Glutamatergic neuron (in vitro differentiated cells): ENCODE measurements around the gene STYK1. TPM values are rescaled to one million over a fixed set of nuclear protein-coding genes. Genes with fewer than 3 reads are reported as not detected.

Experiments used
- DNase-seq: peaks from one replicate; pipeline ENCODE4 v3.0.0; 2022
- H3K27ac Mint-ChIP-seq: one replicate; pipeline ENCODE4 v1.8.0; 2020; ENCODE audit warnings: mild to moderate bottlenecking, mixed read lengths, inconsistent platforms; ENCODE audit not compliant: unreplicated experiment
- H3K27me3 Mint-ChIP-seq: one replicate; pipeline ENCODE4 v1.8.0; 2020; ENCODE audit warnings: mild to moderate bottlenecking, moderate library complexity, mixed read lengths, inconsistent platforms; ENCODE audit not compliant: unreplicated experiment
- H3K36me3 Mint-ChIP-seq: one replicate; pipeline ENCODE4 v1.8.0; 2020; ENCODE audit warnings: mild to moderate bottlenecking, mixed read lengths, inconsistent platforms; ENCODE audit not compliant: unreplicated experiment
- H3K4me1 Mint-ChIP-seq: one replicate; pipeline ENCODE4 v1.8.0; 2020; ENCODE audit warnings: mild to moderate bottlenecking, low read depth, mixed read lengths, inconsistent platforms; ENCODE audit not compliant: unreplicated experiment
- H3K4me3 Mint-ChIP-seq: one replicate; pipeline ENCODE4 v1.8.0; 2020; ENCODE audit warnings: mild to moderate bottlenecking, mixed read lengths, inconsistent platforms; ENCODE audit not compliant: unreplicated experiment
- H3K9me3 Mint-ChIP-seq: one replicate; pipeline ENCODE4 v1.8.0; 2020; ENCODE audit warnings: mild to moderate bottlenecking, moderate library complexity, mixed read lengths, inconsistent platforms; ENCODE audit not compliant: unreplicated experiment
- CTCF ChIP-seq: fragments of 200-600 bp; sonication (generic); IDR thresholded peaks from one replicate; pipeline ENCODE4 v1.5.0; 2021; ENCODE audit not compliant: partially characterized antibody, unreplicated experiment
- total RNA-seq: library from RNA; stranded (reverse); fragmentation: NEBNext Ultra II Directional; extraction: Animal tissue kit (Norgen Biotek cat#: 25700); gene quantifications from one replicate; pipeline ENCODE4 v1.2.1, GENCODE V29; 2021; ENCODE audit not compliant: unreplicated experiment

STYK1 gene
- total RNA-seq, 1 donor from 2014 or later: not detected

- Mint-ChIP-seq H3K4me1 (peaks cover 13% of the 10 kb centered on the region), H3K4me3 (peak overlapping the region; percentile 63), H3K36me3 (no peaks in the 10 kb centered on the region), H3K27me3 (no peaks in the 10 kb centered on the region), H3K27ac (no peak overlapping the region), H3K9me3 (peaks cover 6% of the 10 kb centered on the region)
- TF ChIP-seq CTCF: no peak
- DNase-seq: no peak
Observed at GRCh38 chr12:10720974-10721650, 47.3 kb upstream of the STYK1 start.

- no peak overlapping the region for H3K27ac Mint-ChIP-seq
- DNase-seq: no peak
- no peak for TF ChIP-seq CTCF
- H3K36me3 Mint-ChIP-seq: no peaks in the 10 kb centered on the region
- peaks cover 6% of the 10 kb centered on the region for H3K9me3 Mint-ChIP-seq
- no peaks in the 10 kb centered on the region for H3K27me3 Mint-ChIP-seq
- peaks cover 13% of the 10 kb centered on the region for H3K4me1 Mint-ChIP-seq
- no peak overlapping the region for H3K4me3 Mint-ChIP-seq
Observed at GRCh38 chr12:10719482-10719881, 45.6 kb upstream of the STYK1 start.

GRCh38 chr12:10718279-10718821, 44.5 kb upstream of the STYK1 start:
- no peak for DNase-seq
- peak overlapping the region; percentile 26 for H3K4me3 Mint-ChIP-seq

GRCh38 chr12:10717410-10717809, 43.6 kb upstream of the STYK1 start:
- Mint-ChIP-seq H3K36me3 (no peaks in the 10 kb centered on the region), H3K4me1 (peaks cover 13% of the 10 kb centered on the region), H3K27me3 (no peaks in the 10 kb centered on the region), H3K27ac (no peak overlapping the region), H3K4me3 (no peak overlapping the region), H3K9me3 (peaks cover 4% of the 10 kb centered on the region)
- DNase-seq: no peak
- TF ChIP-seq CTCF: no peak

More at GRCh38 chr12:10718279-10718821, 44.5 kb upstream of the STYK1 start:
- Mint-ChIP-seq H3K4me1 (peaks cover 13% of the 10 kb centered on the region), H3K27me3 (no peaks in the 10 kb centered on the region), H3K27ac (peak overlapping the region; percentile 12), H3K9me3 (peaks cover 4% of the 10 kb centered on the region), H3K36me3 (no peaks in the 10 kb centered on the region)
- TF ChIP-seq CTCF: no peak

- Mint-ChIP-seq H3K4me3 (no peak overlapping the region), H3K4me1 (peaks cover 8% of the 10 kb centered on the region)
Observed at GRCh38 chr12:10716704-10717315, 43.0 kb upstream of the STYK1 start.

More at GRCh38 chr12:10716704-10717315, 43.0 kb upstream of the STYK1 start:
- H3K27me3 Mint-ChIP-seq: no peaks in the 10 kb centered on the region
- no peak for TF ChIP-seq CTCF
- no peaks in the 10 kb centered on the region for H3K36me3 Mint-ChIP-seq
- peaks cover 2% of the 10 kb centered on the region for H3K9me3 Mint-ChIP-seq
- H3K27ac Mint-ChIP-seq: no peak overlapping the region
- DNase-seq: no peak
